ENCODE data around the gene SYT12. TPM values are rescaled to one million over a fixed set of nuclear protein-coding genes. Genes with fewer than 3 reads are reported as not detected.

Gene SYT12
- total and polyA plus RNA-seq, 9 of the 15 experiments (the other 6 are each of a cell fraction or from before 2014, with no cell fraction given) = 0.03 to 0.11 (median 0.03) TPM; not detected in 4

- no peak for TF ChIP-seq ZNF407 (IDR thresholded peaks at IDR 0.05; ENCODE audit: low read depth)
- TF ChIP-seq GTF2B (IDR thresholded peaks at IDR 0.05; ENCODE audit: extremely low read depth, insufficient read length) = no peak
- no peak for TF ChIP-seq ZNF280A (IDR thresholded peaks at IDR 0.05; ENCODE audit: low read depth, partially characterized antibody)
- no peak for TF ChIP-seq RNF219 (CRISPR knock-in tag; IDR thresholded peaks at IDR 0.05)
- TF ChIP-seq CREB3L1 (IDR thresholded peaks at IDR 0.05; ENCODE audit: borderline replicate concordance, low read depth) = no peak
- no peak for TF ChIP-seq ZBTB7A (IDR thresholded peaks at IDR 0.05; ENCODE audit: borderline replicate concordance, control insufficient read depth, low read depth, low read length)
- no peak for TF ChIP-seq HMGN3 (IDR thresholded peaks at IDR 0.05; ENCODE audit: borderline replicate concordance, extremely low read depth, insufficient read length, low read depth, low read length)
- TF ChIP-seq TEAD1 (CRISPR knock-in tag; IDR thresholded peaks at IDR 0.05) = no peak
- TF ChIP-seq ARNT (IDR thresholded peaks at IDR 0.05) = no peak
- peak; percentile 92 for TF ChIP-seq ADNP (tag; IDR thresholded peaks at IDR 0.05)
- TF ChIP-seq ARID1B (IDR thresholded peaks at IDR 0.05) = no peak
- no peak for TF ChIP-seq TOE1 (IDR thresholded peaks at IDR 0.05; ENCODE audit: borderline replicate concordance)
- no peak for TF ChIP-seq TOE1 (CRISPR knock-in tag; IDR thresholded peaks at IDR 0.05; ENCODE audit: borderline replicate concordance, low read depth)
These were observed 21.6 kb upstream of the SYT12 start (continued) for GRCh38 chr11:67001332-67001731.

All from K562 (cell line).